ENCODE measurements around the gene CACNA1H.
A peak's percentile ranks its signal among the peaks of the same experiment; 100 is the strongest.

CACNA1H gene

DNA sequence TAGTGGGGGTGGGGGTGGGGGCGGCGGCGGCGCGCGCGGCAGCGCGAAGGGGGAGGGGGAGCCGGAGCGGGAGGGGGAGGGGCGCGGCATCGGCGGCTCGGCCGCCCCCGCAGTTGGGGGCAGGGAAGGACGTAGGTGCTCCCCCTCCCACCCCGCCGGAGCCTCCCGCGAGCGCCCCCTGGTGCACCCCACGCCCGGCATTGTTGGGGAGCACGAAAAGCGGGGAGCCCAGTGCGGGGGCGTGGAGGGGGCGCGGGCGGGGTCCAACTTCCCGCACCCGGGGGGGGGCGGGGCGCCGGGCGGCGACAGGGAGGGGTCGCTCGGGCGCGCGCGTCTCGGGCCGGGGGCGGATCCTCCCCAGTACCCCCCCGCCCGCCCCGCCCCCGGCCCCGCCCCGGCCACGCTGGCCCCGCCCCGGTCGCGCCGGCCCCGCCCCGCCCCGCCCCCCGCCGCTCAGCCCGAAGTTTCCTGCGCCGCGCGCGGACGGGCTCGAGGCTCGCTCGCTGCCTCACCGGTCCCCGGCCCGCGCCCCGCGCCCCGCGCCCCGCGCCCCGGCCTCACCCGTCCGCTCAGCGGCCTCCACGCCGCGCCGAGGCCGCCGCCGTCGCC, at the start of gene CACNA1H:
Gene CACNA1H (plus strand): TSS at position 456 of the 609 bp plus-strand sequence. CDS start 632 bp downstream, outside the sequence.
- DNase-seq (ENCODE audit: low read depth in 4 of 4, low spot score in 1 of 4), result peak; percentile 12 to 40 (median 23)

DNA sequence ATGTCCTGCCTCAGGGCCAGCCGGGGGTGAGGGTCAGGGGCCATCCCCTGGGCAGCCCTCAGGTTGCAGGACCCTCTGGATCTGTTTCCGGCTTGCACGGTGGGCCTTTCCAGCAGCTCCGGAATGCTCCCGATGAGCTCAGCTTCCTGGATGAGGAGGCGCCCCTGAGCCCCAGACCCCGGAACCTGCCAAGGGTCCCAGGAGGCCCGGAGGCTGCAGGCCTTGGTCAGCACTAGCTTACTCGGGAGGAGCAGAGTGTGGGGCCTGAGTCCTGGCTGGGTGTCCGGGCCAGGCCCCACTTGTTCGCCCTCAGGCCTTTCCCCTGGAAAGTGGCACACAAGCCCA, 49.3 kb upstream of the CACNA1H start:
- no peak for DNase-seq (ENCODE audit: low read depth in 4 of 4, low spot score in 1 of 4)

DNA sequence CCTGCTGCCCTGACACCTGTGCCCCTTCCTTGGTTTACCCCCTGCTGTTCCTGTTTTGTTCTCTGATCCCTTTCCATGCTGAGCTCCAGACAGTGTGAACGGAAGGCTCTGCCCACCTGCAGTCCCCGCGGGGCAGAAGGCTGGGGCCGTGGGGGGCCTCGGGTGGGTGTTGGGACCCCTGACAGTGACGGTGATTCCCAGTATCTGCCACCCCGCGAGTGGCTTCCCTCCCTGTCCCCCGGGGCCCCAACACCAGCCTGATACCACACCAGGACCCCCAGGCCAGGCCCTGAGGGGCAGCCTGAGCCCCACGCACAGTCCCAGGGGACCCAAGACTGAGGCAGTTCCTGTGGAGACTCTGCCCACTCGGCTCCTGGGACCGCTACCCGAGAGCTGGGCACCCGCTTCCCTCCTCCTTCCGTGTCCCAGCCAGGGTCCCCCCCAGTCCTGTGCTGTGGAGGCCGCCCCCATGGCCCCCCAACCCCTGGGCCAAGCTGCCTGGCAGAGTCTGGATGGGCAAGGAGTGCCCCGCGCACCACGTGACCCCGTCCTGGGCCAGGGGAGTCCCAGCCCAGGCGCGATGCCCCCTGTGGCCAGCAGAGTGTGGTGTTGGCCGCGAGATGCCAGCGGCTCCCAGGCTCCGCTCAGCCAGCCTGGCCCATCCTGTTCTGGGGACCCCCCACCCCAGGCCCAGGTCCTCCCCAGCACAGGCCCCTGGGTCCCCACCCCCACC, 46.9 kb upstream of the CACNA1H start:
- peak in 3 of 4 experiments; percentile 12 to 20 (median 18) for DNase-seq (ENCODE audit: low read depth in 4 of 4, low spot score in 1 of 4)

DNA sequence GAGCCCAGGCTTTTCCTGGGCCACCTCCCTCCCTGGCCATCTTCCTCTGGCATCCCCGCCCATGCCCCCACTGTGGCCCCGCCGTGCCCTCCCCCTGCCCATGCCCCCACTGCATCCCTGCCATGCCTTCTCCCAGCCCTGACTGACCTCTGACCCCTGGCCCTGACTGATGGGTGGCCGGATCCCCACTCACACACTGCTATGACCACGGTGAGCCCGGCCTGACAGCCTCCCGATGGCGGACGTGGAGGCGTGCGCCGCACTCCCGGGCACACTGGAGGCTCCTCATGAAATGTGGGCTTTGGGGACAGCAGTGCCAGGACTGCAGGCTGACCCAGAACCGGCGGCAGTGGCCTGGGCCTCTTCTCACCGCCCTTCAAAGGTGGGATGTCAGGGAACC, 46.2 kb upstream of the CACNA1H start:
- no peak for DNase-seq (ENCODE audit: low read depth in 4 of 4, low spot score in 1 of 4)

DNA sequence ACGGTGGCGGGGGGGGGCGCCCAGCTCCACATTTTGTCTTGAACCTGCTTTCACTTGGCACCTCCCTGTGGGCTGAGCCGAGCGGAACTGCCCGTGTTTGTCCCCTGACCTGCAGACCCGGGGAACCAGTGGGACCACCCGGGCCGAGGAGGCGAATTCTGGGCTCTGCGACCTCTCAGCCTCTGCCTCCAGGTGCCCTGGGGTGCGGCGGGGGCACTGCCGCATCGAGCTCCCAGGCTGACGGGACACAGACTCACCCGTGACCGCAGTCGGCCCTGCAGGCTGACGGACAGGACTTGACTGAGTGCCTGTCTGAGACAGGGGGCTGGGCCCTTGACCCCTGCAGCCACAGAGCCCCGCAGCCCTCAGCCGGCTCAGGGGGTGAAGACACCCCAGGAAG, 45.8 kb upstream of the CACNA1H start:
- no peak for DNase-seq (ENCODE audit: low read depth in 4 of 4, low spot score in 1 of 4)

- no peak for DNase-seq (ENCODE audit: low read depth in 4 of 4, low spot score in 1 of 4)
Measured at GRCh38 chr16:1107731-1108130, 45.2 kb upstream of the CACNA1H start.

DNA sequence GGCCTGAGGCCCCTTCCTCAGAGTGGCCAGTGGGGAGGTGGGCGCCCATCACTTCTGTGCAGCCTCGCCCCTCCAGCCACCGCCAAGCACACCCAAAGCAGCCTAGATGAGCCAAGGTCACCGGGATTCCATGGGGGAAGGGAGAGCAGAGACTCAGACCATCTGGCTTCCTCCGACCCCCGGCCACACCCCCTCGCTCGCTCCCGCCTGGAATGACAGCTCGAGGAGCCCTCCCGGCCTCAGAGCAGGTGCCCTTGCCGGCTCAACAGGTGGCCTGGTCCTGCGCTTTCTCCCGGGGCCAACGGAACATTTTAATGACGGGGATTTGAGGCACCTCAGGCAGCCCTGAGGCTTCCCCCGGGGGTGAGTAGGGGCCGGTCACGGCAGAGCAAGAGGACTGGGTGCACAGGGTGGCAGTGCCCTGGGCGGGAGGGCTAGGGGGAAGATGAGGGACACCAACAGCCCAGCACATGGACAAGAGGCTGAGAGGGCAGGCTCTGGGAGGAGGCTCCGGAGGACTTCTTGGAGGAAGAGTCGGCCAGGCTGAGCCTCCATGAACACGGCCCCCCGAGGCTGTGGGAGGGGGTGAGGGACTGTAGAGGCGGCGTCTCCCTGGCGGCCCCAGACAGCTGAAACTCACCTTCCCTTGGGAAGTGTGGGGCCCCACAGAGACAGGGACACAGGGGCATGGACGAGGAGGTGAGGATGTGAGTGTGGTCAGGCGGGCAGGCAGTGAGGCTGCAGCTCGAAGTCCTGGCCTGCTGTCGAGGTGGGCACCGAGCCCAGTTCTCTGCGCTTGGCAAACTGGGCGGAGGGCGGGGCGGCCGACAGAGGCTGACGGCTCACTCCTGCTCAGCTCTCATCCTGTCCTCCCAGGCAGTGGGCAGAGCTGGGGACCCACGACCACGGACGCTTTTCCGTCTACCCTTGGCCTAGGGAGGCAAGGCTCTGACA, 44.3 kb upstream of the CACNA1H start:
- DNase-seq (ENCODE audit: low read depth in 4 of 4, low spot score in 1 of 4), result no peak

DNA sequence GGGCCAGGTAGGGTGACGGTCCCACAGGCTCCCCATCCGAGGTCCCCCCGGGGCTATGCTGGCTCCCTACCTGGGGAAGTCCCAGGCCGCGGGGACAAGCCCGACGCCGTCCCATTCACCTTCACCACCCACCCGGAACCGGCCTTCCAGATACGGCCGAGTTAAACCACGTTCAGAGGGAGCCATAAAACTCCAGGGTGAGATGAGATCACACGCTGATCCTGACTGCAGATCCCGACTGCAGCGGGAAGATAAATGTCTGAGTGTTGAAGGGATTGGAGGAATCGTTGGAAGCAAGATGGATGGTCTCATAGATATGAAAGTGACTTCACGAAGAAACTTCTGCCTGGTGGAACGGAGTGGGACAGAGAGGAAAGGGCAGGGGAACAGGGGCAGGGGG, 43.3 kb upstream of the CACNA1H start:
- no peak for DNase-seq (ENCODE audit: low read depth in 4 of 4, low spot score in 1 of 4)

DNA sequence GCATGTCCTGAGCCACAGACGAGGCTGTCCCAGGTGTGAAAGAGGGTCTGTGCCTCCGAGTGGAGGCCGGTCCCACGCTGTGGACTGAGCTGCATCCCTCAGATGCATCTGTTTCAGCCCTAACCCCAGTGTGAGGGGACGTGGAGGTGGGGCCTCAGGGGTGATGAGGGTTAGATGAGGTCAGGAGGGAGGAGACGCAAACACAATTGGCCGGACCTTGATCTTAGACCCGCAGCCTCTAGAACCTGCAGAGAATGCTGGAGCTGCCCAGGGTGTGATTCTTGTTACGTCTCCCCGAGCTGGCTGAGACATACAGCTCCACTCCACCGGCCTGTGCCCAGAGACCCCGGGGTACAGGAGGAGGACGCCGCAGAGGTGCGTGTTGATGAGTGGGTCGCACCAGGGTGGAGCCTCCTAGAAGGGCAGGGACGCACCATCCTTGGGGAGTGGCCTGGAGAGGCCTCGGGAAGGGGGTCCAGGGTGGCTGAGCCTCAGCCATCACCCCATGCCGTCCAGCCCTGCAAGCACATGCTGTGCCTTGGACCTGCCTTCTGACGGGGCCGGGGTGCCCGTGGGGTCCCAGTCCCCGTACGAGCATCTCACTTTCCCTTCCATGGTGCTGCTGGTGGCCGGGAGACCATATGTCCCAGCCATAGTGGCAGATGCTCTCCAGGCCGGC, 40.3 kb upstream of the CACNA1H start:
- no peak for DNase-seq (ENCODE audit: low read depth in 4 of 4, low spot score in 1 of 4)

- no peak for DNase-seq (ENCODE audit: low read depth in 4 of 4, low spot score in 1 of 4)
Measured at GRCh38 chr16:1113489-1113888, 39.4 kb upstream of the CACNA1H start.

GRCh38 chr16:1113889-1114526, 38.9 kb upstream of the CACNA1H start:
- no peak for DNase-seq (ENCODE audit: low read depth in 4 of 4, low spot score in 1 of 4)

- DNase-seq (ENCODE audit: low read depth in 4 of 4, low spot score in 1 of 4), result no peak
Measured at GRCh38 chr16:1116693-1117077, 36.2 kb upstream of the CACNA1H start.

- DNase-seq (ENCODE audit: low read depth in 4 of 4, low spot score in 1 of 4), result no peak
Measured at GRCh38 chr16:1117176-1117900, 35.6 kb upstream of the CACNA1H start.

DNA sequence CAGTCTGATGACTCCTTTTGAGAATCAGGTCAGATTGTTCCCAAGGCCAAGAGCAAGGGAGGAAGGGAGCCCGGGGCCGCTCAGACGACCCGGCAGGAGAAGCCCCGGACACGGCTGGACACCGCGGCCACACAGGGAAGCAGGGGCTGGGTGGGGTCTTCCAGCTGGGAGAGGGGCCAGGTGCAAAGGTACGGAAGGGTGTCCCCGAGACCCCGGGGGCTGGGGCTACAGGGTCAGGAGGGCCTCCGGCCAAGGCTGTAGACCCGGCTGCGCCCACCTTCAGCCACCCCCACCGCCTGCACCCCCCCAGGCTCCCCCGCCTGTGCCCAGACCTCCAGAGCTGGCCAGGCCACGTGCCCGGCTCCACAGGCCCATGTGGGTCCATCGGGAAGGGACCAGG, 35.0 kb upstream of the CACNA1H start:
- no peak for DNase-seq (ENCODE audit: low read depth in 4 of 4, low spot score in 1 of 4)

DNA sequence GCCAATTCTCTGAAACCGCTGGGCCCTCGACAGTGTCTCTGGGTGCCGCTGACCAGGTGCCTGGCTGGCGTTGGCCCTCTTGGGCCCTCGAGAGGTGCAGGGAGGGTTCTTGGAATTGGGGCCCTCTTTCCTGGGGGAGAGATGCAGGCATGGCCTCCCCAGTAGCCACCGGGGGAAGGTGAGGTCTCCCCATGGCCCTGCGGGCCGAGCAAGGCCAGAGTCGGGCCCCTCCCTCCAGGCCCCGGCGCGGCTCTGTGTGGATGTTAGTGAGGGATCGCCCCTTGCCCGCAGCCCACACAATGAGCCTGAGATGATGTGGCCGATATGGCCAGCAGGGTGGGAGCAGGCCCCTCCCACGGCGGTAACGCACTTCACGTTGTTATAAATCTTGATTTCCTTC, 33.8 kb upstream of the CACNA1H start:
- no peak for DNase-seq (ENCODE audit: low read depth in 4 of 4, low spot score in 1 of 4)

GRCh38 chr16:1119766-1120576, 32.9 kb upstream of the CACNA1H start:
- DNase-seq (ENCODE audit: low read depth in 4 of 4, low spot score in 1 of 4), result no peak

GRCh38 chr16:1120577-1120941, 32.3 kb upstream of the CACNA1H start:
- DNase-seq (ENCODE audit: low read depth in 4 of 4, low spot score in 1 of 4), result no peak

DNA sequence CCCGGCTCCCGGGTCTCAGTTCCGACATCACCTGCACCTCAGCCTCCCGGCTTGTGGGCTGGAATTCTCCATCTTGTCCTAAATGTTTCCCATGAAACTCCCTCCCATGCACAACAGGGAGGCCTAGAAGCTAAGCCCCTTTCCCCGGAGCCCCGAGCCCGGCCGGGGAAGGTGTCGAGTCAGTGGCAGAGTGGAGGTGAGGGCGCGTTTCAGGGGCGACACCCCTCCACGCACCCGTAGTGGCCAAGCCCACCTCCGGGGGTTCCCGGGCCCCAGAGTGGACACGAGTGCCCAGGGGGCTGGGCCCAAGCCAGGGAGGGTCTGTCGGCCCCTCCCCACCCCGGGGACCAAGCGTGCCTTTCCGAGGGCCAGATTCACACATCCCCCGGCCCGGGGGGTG, 31.9 kb upstream of the CACNA1H start:
- no peak for DNase-seq (ENCODE audit: low read depth in 4 of 4, low spot score in 1 of 4)

DNA sequence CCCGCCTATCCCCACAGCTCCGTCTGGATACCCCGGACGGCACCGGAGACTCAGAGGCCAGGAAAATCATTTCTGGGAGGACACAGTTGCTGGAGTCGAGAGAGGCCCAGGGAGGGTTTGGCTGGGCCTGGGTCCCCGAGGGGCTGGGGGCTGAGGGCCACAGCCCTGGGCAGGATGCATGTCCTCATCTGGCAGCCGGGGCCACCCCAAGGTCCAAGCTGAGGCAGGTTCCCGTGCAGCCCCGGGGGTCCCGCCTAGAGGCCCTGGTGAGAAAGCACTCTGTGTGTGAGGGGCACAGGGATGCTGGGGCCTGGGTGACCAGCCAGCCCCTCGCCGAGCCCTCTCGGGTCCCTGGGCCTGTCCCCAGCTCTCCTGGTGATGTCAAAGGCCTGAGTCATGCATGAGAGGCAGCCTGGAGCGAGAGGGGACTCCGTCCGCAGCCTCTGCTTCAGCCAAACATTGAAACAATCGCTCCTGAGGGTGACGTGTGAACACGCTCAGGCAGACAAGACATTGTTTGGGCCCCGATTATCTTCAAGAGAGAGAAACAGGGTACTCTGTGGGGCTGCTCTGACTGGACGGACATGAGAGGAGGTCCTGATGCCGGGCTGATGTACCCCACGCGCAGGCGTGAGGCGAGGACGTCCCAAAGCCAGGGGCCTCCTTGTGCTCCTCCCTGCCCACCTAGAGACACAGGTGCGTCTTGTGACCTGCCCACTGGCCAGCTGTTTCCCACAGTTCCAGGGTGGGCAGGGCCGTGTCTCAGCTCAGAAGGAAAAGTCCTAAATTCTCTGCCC, 31.1 kb upstream of the CACNA1H start:
- DNase-seq (ENCODE audit: low read depth in 4 of 4, low spot score in 1 of 4), result no peak

Measured in stimulated activated CD4-positive, alpha-beta T cell treated with anti-CD3 and anti-CD28 coated beads, Interleukin-1b, Interleukin-23, amount 100 ng/mL, for 24 hours (primary cell).